MCF 10A (cell line): ENCODE data around the gene SLN. TPM values are rescaled to one million over a fixed set of nuclear protein-coding genes. Genes with fewer than 3 reads are reported as not detected.
A peak's percentile ranks its signal among the peaks of the same experiment; 100 is the strongest.

Source experiments
- BruUV-seq: library from RNA; stranded (reverse); fragments of 400-500 nt; replicated peaks from 2 replicates; lab custom pipeline; 2021; lab: Mats Ljungman, UMichigan
- CTCF ChIA-PET: fragments of 300-600 bp; sonication (Branson Sonifier 250); formaldehyde crosslinking; extraction: SDS; loops from one replicate; lab custom pipeline; 2021; ENCODE audit warnings: antibody characterized with exemption, inconsistent platforms; lab: Yijun Ruan, JAX
- POLR2A ChIA-PET: fragments of 300-600, 350-650 bp; sonication (Branson Sonifier 250); formaldehyde crosslinking; extraction: SDS; loops from one replicate; lab custom pipeline; 2020; ENCODE audit warnings: antibody characterized with exemption, inconsistent platforms; lab: Yijun Ruan, JAX
- DNase-seq: peaks from one replicate; pipeline ENCODE4 v3.0.0-alpha.2; 2018; ENCODE audit not compliant: unreplicated experiment
- H3K27ac Mint-ChIP-seq: one replicate; pipeline ENCODE4 v1.8.0; 2022; ENCODE audit warnings: mild to moderate bottlenecking, low read depth, mixed read lengths; ENCODE audit not compliant: unreplicated experiment
- H3K27me3 Mint-ChIP-seq: one replicate; pipeline ENCODE4 v1.8.0; 2022; ENCODE audit warnings: mixed read lengths; ENCODE audit not compliant: insufficient read depth, unreplicated experiment
- H3K36me3 Mint-ChIP-seq: one replicate; pipeline ENCODE4 v1.8.0; 2022; ENCODE audit warnings: mild to moderate bottlenecking, moderate library complexity, mixed read lengths; ENCODE audit not compliant: insufficient read depth, unreplicated experiment
- H3K4me1 Mint-ChIP-seq: one replicate; pipeline ENCODE4 v1.8.0; 2022; ENCODE audit warnings: mixed read lengths; ENCODE audit not compliant: insufficient read depth, unreplicated experiment
- H3K4me3 Mint-ChIP-seq: one replicate; pipeline ENCODE4 v1.8.0; 2022; ENCODE audit warnings: mild to moderate bottlenecking, moderate library complexity, mixed read lengths; ENCODE audit not compliant: unreplicated experiment
- H3K9me3 Mint-ChIP-seq: one replicate; pipeline ENCODE4 v1.8.0; 2022; ENCODE audit warnings: mixed read lengths; ENCODE audit not compliant: unreplicated experiment
- intact Hi-C: fragments of 100-400 bp; cut with micrococcal nuclease; formaldehyde crosslinking; loops from 2 replicates; pipeline ENCODE4 v1.14.1; 2022
- total RNA-seq: library from RNA; stranded (reverse); gene quantifications from 2 replicates; pipeline ENCODE4 v1.2.3, GENCODE V29; 2022
- TF ChIP-seq, protein P1 (sequence below): fragments of 200-600 bp; IDR thresholded peaks from one replicate; pipeline ENCODE4 v1.8.0; 2022; ENCODE audit warnings: antibody characterized with exemption, mild to moderate bottlenecking; ENCODE audit not compliant: unreplicated experiment

The SLN gene
- total RNA-seq, 1 experiment from 2014 or later: not detected

- Mint-ChIP-seq H3K9me3 (no peaks in the 10 kb centered on the region), H3K36me3 (no peaks in the 10 kb centered on the region), H3K27ac (no peak overlapping the region), H3K27me3 (peaks cover 91% of the 10 kb centered on the region), H3K4me3 (no peak overlapping the region), H3K4me1 (no peaks in the 10 kb centered on the region)
- no TSS peak for BruUV-seq
- DNase-seq: no peak
- intact Hi-C loops: no loop called here
- CTCF ChIA-PET: interaction anchor here (1.4 kb wide), 1 partner anchor 10 kb away, joined by 4 read pairs; no protein-coding TSS in a partner anchor
- TF ChIP-seq, protein P1, sequence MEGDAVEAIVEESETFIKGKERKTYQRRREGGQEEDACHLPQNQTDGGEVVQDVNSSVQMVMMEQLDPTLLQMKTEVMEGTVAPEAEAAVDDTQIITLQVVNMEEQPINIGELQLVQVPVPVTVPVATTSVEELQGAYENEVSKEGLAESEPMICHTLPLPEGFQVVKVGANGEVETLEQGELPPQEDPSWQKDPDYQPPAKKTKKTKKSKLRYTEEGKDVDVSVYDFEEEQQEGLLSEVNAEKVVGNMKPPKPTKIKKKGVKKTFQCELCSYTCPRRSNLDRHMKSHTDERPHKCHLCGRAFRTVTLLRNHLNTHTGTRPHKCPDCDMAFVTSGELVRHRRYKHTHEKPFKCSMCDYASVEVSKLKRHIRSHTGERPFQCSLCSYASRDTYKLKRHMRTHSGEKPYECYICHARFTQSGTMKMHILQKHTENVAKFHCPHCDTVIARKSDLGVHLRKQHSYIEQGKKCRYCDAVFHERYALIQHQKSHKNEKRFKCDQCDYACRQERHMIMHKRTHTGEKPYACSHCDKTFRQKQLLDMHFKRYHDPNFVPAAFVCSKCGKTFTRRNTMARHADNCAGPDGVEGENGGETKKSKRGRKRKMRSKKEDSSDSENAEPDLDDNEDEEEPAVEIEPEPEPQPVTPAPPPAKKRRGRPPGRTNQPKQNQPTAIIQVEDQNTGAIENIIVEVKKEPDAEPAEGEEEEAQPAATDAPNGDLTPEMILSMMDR: no peak
- POLR2A ChIA-PET: no interaction called here
Measured at GRCh38 chr11:107747622-107748021, 35.8 kb upstream of the SLN start.

DNA sequence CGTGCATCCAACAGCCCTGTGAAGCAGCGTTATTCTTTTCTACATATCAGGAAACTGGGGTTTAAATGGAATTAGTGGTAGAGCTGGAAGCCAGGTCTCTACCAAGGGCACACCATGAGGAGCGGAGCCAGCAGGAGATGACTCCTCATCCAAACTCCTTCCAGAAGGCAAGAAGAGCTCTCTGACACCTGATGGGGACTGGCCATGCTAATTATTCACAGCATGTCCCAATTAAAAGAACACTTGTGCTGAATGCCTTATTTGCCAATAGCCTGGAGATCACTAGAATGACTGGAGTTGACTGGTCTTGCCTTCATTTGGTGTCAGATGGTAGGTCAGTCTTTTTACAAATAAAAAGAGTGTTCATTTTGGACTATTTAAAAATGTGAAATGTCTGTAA lies 32.9 kb upstream of the SLN start:
- Mint-ChIP-seq H3K27me3 (peaks cover 76% of the 10 kb centered on the region), H3K4me1 (no peaks in the 10 kb centered on the region), H3K9me3 (no peaks in the 10 kb centered on the region), H3K36me3 (no peaks in the 10 kb centered on the region), H3K27ac (no peak overlapping the region), H3K4me3 (no peak overlapping the region)
- ChIA-PET CTCF (interaction anchor here (1.3 to 2.1 kb wide), 3 partner anchors 13 to 181 kb away, joined by 4 to 9 read pairs (median 5); no protein-coding TSS in a partner anchor), POLR2A (no interaction called here)
- intact Hi-C loops: no loop called here
- TF ChIP-seq, protein P1: no peak
- DNase-seq: no peak
- BruUV-seq: no TSS peak

- H3K27ac Mint-ChIP-seq: no peak overlapping the region
- no peaks in the 10 kb centered on the region for H3K36me3 Mint-ChIP-seq
- no peaks in the 10 kb centered on the region for H3K4me1 Mint-ChIP-seq
- no peak overlapping the region for H3K4me3 Mint-ChIP-seq
- no peaks in the 10 kb centered on the region for H3K9me3 Mint-ChIP-seq
- DNase-seq: no peak
- intact Hi-C loops: no loop called here
- peaks cover 76% of the 10 kb centered on the region for H3K27me3 Mint-ChIP-seq
- no TSS peak for BruUV-seq
- ChIA-PET POLR2A (no interaction called here), CTCF (interaction anchor here (0.5 to 1.3 kb wide), 3 partner anchors 166 to 420 kb away, joined by 3 to 5 read pairs (median 4); no protein-coding TSS in a partner anchor)
- TF ChIP-seq, protein P1: no peak
Measured at GRCh38 chr11:107743191-107743590, 31.3 kb upstream of the SLN start.

DNA sequence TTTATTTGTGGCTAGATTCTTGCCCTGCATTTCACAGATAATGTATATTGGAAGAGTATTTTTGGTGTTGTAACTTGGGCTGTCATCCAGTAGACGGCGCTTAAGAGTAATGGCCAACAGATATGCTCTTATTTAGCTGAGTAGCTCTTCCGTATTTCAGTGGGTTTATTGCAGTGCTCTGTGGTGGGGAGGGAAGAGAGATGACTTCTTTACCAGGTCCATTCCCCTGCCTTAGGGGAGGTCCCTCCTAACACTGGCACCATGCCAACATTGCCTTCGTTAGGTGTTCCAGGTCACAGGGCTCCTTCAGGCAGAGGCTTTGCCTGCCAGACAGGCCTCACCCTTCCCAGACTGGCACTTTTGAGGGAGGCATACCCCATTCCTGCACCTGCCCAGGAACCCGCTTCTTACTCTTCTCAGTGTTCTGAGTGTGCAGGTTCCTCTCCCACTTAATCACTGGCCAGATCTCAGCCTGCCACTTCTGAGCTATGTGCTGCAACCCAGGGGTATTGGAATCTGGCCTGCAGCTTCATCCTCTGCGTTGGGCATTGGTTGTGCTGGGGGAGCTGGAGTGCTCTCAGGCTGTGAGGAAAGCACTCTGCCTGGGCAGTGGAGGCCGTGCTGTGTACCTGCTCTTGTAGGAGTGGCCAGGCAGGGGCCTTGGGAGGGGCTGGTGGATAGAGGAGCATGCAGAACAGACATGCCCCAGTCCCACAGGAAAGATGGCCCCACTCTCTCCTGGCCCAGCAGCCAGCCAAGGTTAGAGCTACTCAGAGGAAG lies 29.4 kb upstream of the SLN start:
- POLR2A ChIA-PET: interaction anchor here (0.6 kb wide), 1 partner anchor 16 kb away, joined by 5 read pairs; no protein-coding TSS in a partner anchor
- H3K4me1 Mint-ChIP-seq: no peaks in the 10 kb centered on the region

More for the DNA sequence above, 29.4 kb upstream of the SLN start:
- CTCF ChIA-PET: interaction anchor here (0.6 to 4.1 kb wide), 15 partner anchors 14 to 199 kb away, joined by 3 to 17 read pairs (median 4); no protein-coding TSS in a partner anchor
- Mint-ChIP-seq H3K4me3 (no peak overlapping the region), H3K9me3 (no peaks in the 10 kb centered on the region), H3K36me3 (no peaks in the 10 kb centered on the region), H3K27me3 (peaks cover 78% of the 10 kb centered on the region), H3K27ac (no peak overlapping the region)
- intact Hi-C loops: loop anchor here (1.0 kb wide), 1 partner anchor 157 kb away; no protein-coding TSS in a partner anchor
- TF ChIP-seq, protein P1: peak; percentile 61
- peak; percentile 63 for DNase-seq
- no TSS peak for BruUV-seq
